GM10847 (cell line): ENCODE results near the gene USP16.

Experiments
- POLR2A ChIP-seq: IDR thresholded peaks from 2 replicates; pipeline ENCODE4 v1.6.1; 2011; ENCODE audit not compliant: insufficient read length; ENCODE audit errors: extremely low read depth

The USP16 gene

GRCh38 chr21:29025328-29025713 lies 853 bp downstream of the USP16 start:
- no peak for TF ChIP-seq POLR2A

GRCh38 chr21:29029524-29029923 lies 5.1 kb downstream of the USP16 start:
- TF ChIP-seq POLR2A = no peak

- no peak for TF ChIP-seq POLR2A
These were observed 6.4 kb downstream of the USP16 start for GRCh38 chr21:29030909-29031308.

- no peak for TF ChIP-seq POLR2A
These were observed 8.8 kb downstream of the USP16 start for GRCh38 chr21:29033301-29033700.

- no peak for TF ChIP-seq POLR2A
These were observed 9.4 kb downstream of the USP16 start for GRCh38 chr21:29033871-29034270.

GRCh38 chr21:29034678-29035077 lies 10.2 kb downstream of the USP16 start:
- no peak for TF ChIP-seq POLR2A

GRCh38 chr21:29052224-29052623 lies 27.8 kb downstream of the USP16 start:
- TF ChIP-seq POLR2A = no peak

GRCh38 chr21:29053011-29053553 lies 28.6 kb downstream of the USP16 start:
- no peak for TF ChIP-seq POLR2A

GRCh38 chr21:29053656-29054055 lies 29.2 kb downstream of the USP16 start:
- TF ChIP-seq POLR2A = no peak

GRCh38 chr21:29055080-29055479 lies 30.6 kb downstream of the USP16 start:
- no peak for TF ChIP-seq POLR2A

GRCh38 chr21:29056005-29056404 lies 31.5 kb downstream of the USP16 start:
- TF ChIP-seq POLR2A = no peak

- no peak for TF ChIP-seq POLR2A
These were observed 32.1 kb downstream of the USP16 start for GRCh38 chr21:29056538-29057050.

GRCh38 chr21:29064850-29065481 lies 40.5 kb downstream of the USP16 start:
- no peak for TF ChIP-seq POLR2A

- TF ChIP-seq POLR2A = no peak
These were observed 48.4 kb downstream of the USP16 start for GRCh38 chr21:29072873-29073221.

GRCh38 chr21:29073222-29074006 lies 48.9 kb downstream of the USP16 start, which contains the start of gene CCT8:
TSS of gene CCT8 (minus strand) at chr21:29073648. CDS start at chr21:29073590, 58 bp downstream.
- TF ChIP-seq POLR2A = peak; percentile 96

- no peak for TF ChIP-seq POLR2A
These were observed 49.5 kb downstream of the USP16 start for GRCh38 chr21:29074007-29074376.
